Body of pancreas (tissue), 4 donors: Measurements from ENCODE around the gene SNX8. TPM values are rescaled to one million over a fixed set of nuclear protein-coding genes. Genes with fewer than 3 reads are reported as not detected.

Experiments used
- ATAC-seq: fragments of 150-250 bp; one replicate; pipeline ENCODE4 v1.9.1; 2016
- DNase-seq, 4 donors: peaks; one replicate each; pipeline ENCODE4 v3.0.0-alpha.2; 2019
- H3K27ac ChIP-seq, 4 donors: fragments of 200-600 bp; sonication (generic); 1 replicate in 3 of 4; 2 replicates in 1 of 4; pipeline versions ENCODE4 v1.5.1 to v1.6.1; 2016 to 2019; ENCODE audit warnings: mild to moderate bottlenecking in 1 of 4, mixed read lengths in 1 of 4, moderate library complexity in 1 of 4
- H3K27me3 ChIP-seq, 2 donors: fragments of 200-600 bp; sonication (generic); one replicate each; pipeline ENCODE4 v1.6.0; 2016; ENCODE audit warnings: mild to moderate bottlenecking in 1 of 2
- H3K36me3 ChIP-seq, 2 donors: fragments of 200-600 bp; sonication (generic); replicated peaks in 1 of 2; 2 replicates each; pipeline ENCODE4 v1.5.1; 2016; ENCODE audit warnings: low read depth in 2 of 2; ENCODE audit not compliant: insufficient read depth in 1 of 2
- H3K4me1 ChIP-seq: fragments of 200-600 bp; sonication (generic); one replicate; pipeline ENCODE4 v1.6.0; 2016
- H3K4me3 ChIP-seq, 2 donors: fragments of 200-600 bp; sonication (generic); 1 replicate in 1 of 2; 2 replicates in 1 of 2; pipeline ENCODE4 v1.5.1; 2016 to 2019
- H3K9me3 ChIP-seq, 3 donors: fragments of 200-600 bp; sonication (generic); 1 replicate in 2 of 3; 2 replicates in 1 of 3; pipeline ENCODE4 v1.5.1; 2016
- CTCF ChIP-seq, 7 experiments: fragments of 450-650 bp in 4 of 7; fragments of 200-600 bp in 3 of 7; sonication (generic) in 3 of 7; IDR thresholded peaks; one replicate each; pipeline ENCODE4 v1.5.1; 2016 to 2019; ENCODE audit warnings: antibody characterized with exemption in 7 of 7
- POLR2A ChIP-seq, 3 donors: fragments of 450-650 bp; IDR thresholded peaks; one replicate each; pipeline ENCODE4 v1.6.1; 2016; ENCODE audit warnings: antibody characterized with exemption in 3 of 3, mild to moderate bottlenecking in 2 of 3
- WGBS, 2 donors: methylation state at CpG; one replicate each; pipeline ENCODE4 v1.1.5; 2017; 5-methylcytosine and 5-hydroxymethylcytosine counted together
- intact Hi-C: fragments of 100-400 bp; cut with DNase I; formaldehyde crosslinking; loops from one replicate; pipeline ENCODE4 v1.15.1; 2023
- total RNA-seq, 2 donors: library from RNA; depleted of rRNA; stranded (reverse); fragments of >200 nt; gene quantifications; one replicate each; pipeline ENCODE4 v1.1.0, GENCODE V29; 2016

Gene SNX8
- total RNA-seq, 2 donors from 2014 or later, result 5.3 to 6.2 TPM

- 65 to 85% methylated on average over 4 of the region's 4 CpGs for WGBS, 2 donors
- intact Hi-C loops, result no loop called here
- H3K27ac ChIP-seq, result no peak overlapping the region
- no peaks in the 10 kb centered on the region for H3K36me3 ChIP-seq
- no peak for ATAC-seq
- no peaks in the 10 kb centered on the region for H3K9me3 ChIP-seq
- no peaks in the 10 kb centered on the region for H3K27me3 ChIP-seq
- H3K4me1 ChIP-seq, result peaks cover 5% of the 10 kb centered on the region
- no peak overlapping the region for H3K4me3 ChIP-seq
- TF ChIP-seq CTCF (IDR thresholded peaks at IDR 0.05) (no peak), POLR2A (IDR thresholded peaks at IDR 0.05) (no peak)
- no peak for DNase-seq
These were observed 34.3 kb downstream of the SNX8 start for GRCh38 chr7:2279896-2280295.

GRCh38 chr7:2278026-2278425, 36.2 kb downstream of the SNX8 start:
- intact Hi-C loops, result no loop called here
- Histone ChIP-seq H3K27ac (no peak overlapping the region), H3K9me3 (no peaks in the 10 kb centered on the region), H3K27me3 (no peaks in the 10 kb centered on the region), H3K4me1 (peaks cover 5% of the 10 kb centered on the region), H3K36me3 (no peaks in the 10 kb centered on the region), H3K4me3 (no peak overlapping the region)
- TF ChIP-seq POLR2A (IDR thresholded peaks at IDR 0.05) (no peak), CTCF (IDR thresholded peaks at IDR 0.05) (no peak)
- DNase-seq (no peak), ATAC-seq (no peak)
- 82 to 92% methylated on average over 6 to 11 of the region's 11 CpGs for WGBS, 2 donors

- H3K4me1 ChIP-seq, result peaks cover 5% of the 10 kb centered on the region
- WGBS, 2 donors, result 90 to 91% methylated on average over 8 to 15 of the region's 18 CpGs
- no peak for TF ChIP-seq POLR2A (IDR thresholded peaks at IDR 0.05)
- no peak for TF ChIP-seq CTCF (IDR thresholded peaks at IDR 0.05)
- no peak overlapping the region for H3K4me3 ChIP-seq
- intact Hi-C loops, result no loop called here
- no peaks in the 10 kb centered on the region for H3K27me3 ChIP-seq
- no peaks in the 10 kb centered on the region for H3K9me3 ChIP-seq
- no peak overlapping the region for H3K27ac ChIP-seq
- H3K36me3 ChIP-seq, result no peaks in the 10 kb centered on the region
- no peak for DNase-seq
- no peak for ATAC-seq
These were observed 38.1 kb downstream of the SNX8 start for GRCh38 chr7:2276107-2276506.

- no peak for DNase-seq
- WGBS, 2 donors, result 85 to 89% methylated on average over 18 of the region's 18 CpGs
- TF ChIP-seq CTCF (IDR thresholded peaks at IDR 0.05) (no peak), POLR2A (IDR thresholded peaks at IDR 0.05) (no peak)
- no peak overlapping the region for H3K27ac ChIP-seq
- no peak for ATAC-seq
- H3K36me3 ChIP-seq, result no peaks in the 10 kb centered on the region
- H3K9me3 ChIP-seq, result no peaks in the 10 kb centered on the region
- H3K4me3 ChIP-seq, result no peak overlapping the region
- intact Hi-C loops, result no loop called here
- H3K4me1 ChIP-seq, result no peaks in the 10 kb centered on the region
- H3K27me3 ChIP-seq, result no peaks in the 10 kb centered on the region
These were observed 39.1 kb downstream of the SNX8 start for GRCh38 chr7:2275101-2275500.

- TF ChIP-seq CTCF (IDR thresholded peaks at IDR 0.05) (no peak), POLR2A (IDR thresholded peaks at IDR 0.05) (no peak)
- Histone ChIP-seq H3K4me3 (no peak overlapping the region), H3K27me3 (no peaks in the 10 kb centered on the region), H3K9me3 (no peaks in the 10 kb centered on the region), H3K4me1 (no peaks in the 10 kb centered on the region), H3K27ac (no peak overlapping the region), H3K36me3 (no peaks in the 10 kb centered on the region)
- DNase-seq (no peak), ATAC-seq (no peak)
- 86 to 100% methylated on average over 2 to 7 of the region's 7 CpGs for WGBS, 2 donors
- intact Hi-C loops, result no loop called here
These were observed 39.6 kb downstream of the SNX8 start for GRCh38 chr7:2274666-2275065.
